Esophagus squamous epithelium (tissue), 5 donors: ENCODE measurements around the gene OGFR. TPM values are rescaled to one million over a fixed set of nuclear protein-coding genes. Genes with fewer than 3 reads are reported as not detected.

ENCODE experiments used
- DNase-seq: peaks from one replicate; lab custom pipeline; 2025; lab: John Stamatoyannopoulos, UW
- H3K27ac ChIP-seq, 4 donors: fragments of 200-600 bp; sonication (generic); one replicate each; pipeline ENCODE4 v1.5.1; 2016 to 2019; ENCODE audit warnings: mild to moderate bottlenecking in 1 of 4
- H3K27me3 ChIP-seq, 4 donors: fragments of 200-600 bp; sonication (generic); 1 replicate in 3 of 4; 2 replicates in 1 of 4; pipeline versions ENCODE4 v1.5.1 to v1.6.0; 2017 to 2021; ENCODE audit warnings: antibody characterized with exemption in 1 of 4
- H3K36me3 ChIP-seq, 3 donors: fragments of 200-600 bp; sonication (generic); one replicate each; pipeline ENCODE4 v1.5.1; 2016 to 2019
- H3K4me1 ChIP-seq, 3 donors: fragments of 200-600 bp; sonication (generic); one replicate each; pipeline ENCODE4 v1.5.1; 2017 to 2019
- H3K4me3 ChIP-seq, 4 donors: fragments of 200-600 bp; sonication (generic); 1 replicate in 3 of 4; 2 replicates in 1 of 4; pipeline ENCODE4 v1.5.1; 2016 to 2019; ENCODE audit warnings: mild to moderate bottlenecking in 2 of 4, moderate library complexity in 1 of 4
- H3K9me3 ChIP-seq, 3 donors: fragments of 200-600 bp; sonication (generic); one replicate each; pipeline ENCODE4 v1.5.1; 2016 to 2019
- CTCF ChIP-seq, 6 experiments: fragments of 450-650 bp in 4 of 6; fragments of 200-600 bp in 2 of 6; sonication (generic) in 2 of 6; IDR thresholded peaks; one replicate each; pipeline ENCODE4 v1.5.1; 2016 to 2019; ENCODE audit warnings: antibody characterized with exemption in 6 of 6, mild to moderate bottlenecking in 4 of 6, moderate library complexity in 4 of 6
- POLR2A ChIP-seq, 4 donors: fragments of 450-650 bp; IDR thresholded peaks; one replicate each; pipeline ENCODE4 v1.6.1; 2017; ENCODE audit warnings: antibody characterized with exemption in 4 of 4, mild to moderate bottlenecking in 4 of 4, moderate library complexity in 3 of 4
- WGBS, 2 donors: methylation state at CpG; one replicate each; pipeline ENCODE4 v1.1.5; 2018; 5-methylcytosine and 5-hydroxymethylcytosine counted together
- intact Hi-C: fragments of 100-400 bp; cut with DNase I; formaldehyde crosslinking; loops from one replicate; pipeline ENCODE4 v1.15.0; 2022
- total RNA-seq, 4 donors: library from RNA; depleted of rRNA; stranded (reverse); fragments of >200 nt; gene quantifications; one replicate each; pipeline ENCODE4 v1.1.0, GENCODE V29; 2016
- donor health status: DM: yes; HTN: yes; CAD: no.

OGFR gene
- total RNA-seq, 4 donors from 2014 or later, result 19.1 to 41.4 (median 27.3) TPM

GRCh38 chr20:62762801-62763368 is 41.8 kb upstream of the OGFR start:
- no peak for TF ChIP-seq CTCF (IDR thresholded peaks at IDR 0.05)
- TF ChIP-seq POLR2A (IDR thresholded peaks at IDR 0.05), result no peak
- DNase-seq, result no peak
- H3K4me3 ChIP-seq, result no peak overlapping the region
- H3K9me3 ChIP-seq, result no peaks in the 10 kb centered on the region
- H3K27ac ChIP-seq, result no peak overlapping the region
- H3K36me3 ChIP-seq, result no peaks in the 10 kb centered on the region
- intact Hi-C loops, result no loop called here
- H3K4me1 ChIP-seq, result peaks cover 0 to 12% (median 3%) of the 10 kb centered on the region in 3 donors
- WGBS, 2 donors, result 77 to 86% methylated on average over 4 of the region's 16 CpGs
- peaks cover 0 to 94% (median 0%) of the 10 kb centered on the region in 4 donors for H3K27me3 ChIP-seq

GRCh38 chr20:62763404-62763803 is 41.2 kb upstream of the OGFR start:
- no peak for TF ChIP-seq CTCF (IDR thresholded peaks at IDR 0.05)
- no peak for TF ChIP-seq POLR2A (IDR thresholded peaks at IDR 0.05)
- intact Hi-C loops, result no loop called here
- H3K27ac ChIP-seq, result no peak overlapping the region
- DNase-seq, result no peak
- H3K4me1 ChIP-seq, result peaks cover 0 to 14% (median 3%) of the 10 kb centered on the region in 3 donors
- 84 to 93% methylated on average over 2 to 3 of the region's 4 CpGs for WGBS, 2 donors
- H3K36me3 ChIP-seq, result no peaks in the 10 kb centered on the region
- peaks cover 0 to 95% (median 0%) of the 10 kb centered on the region in 4 donors for H3K27me3 ChIP-seq
- no peak overlapping the region for H3K4me3 ChIP-seq
- no peaks in the 10 kb centered on the region for H3K9me3 ChIP-seq

- Histone ChIP-seq H3K27ac (no peak overlapping the region), H3K36me3 (no peaks in the 10 kb centered on the region), H3K4me1 (peaks cover 0 to 19% (median 3%) of the 10 kb centered on the region in 3 donors), H3K4me3 (no peak overlapping the region), H3K9me3 (no peaks in the 10 kb centered on the region), H3K27me3 (peaks cover 0 to 95% (median 0%) of the 10 kb centered on the region in 4 donors)
- TF ChIP-seq CTCF (IDR thresholded peaks at IDR 0.05) (no peak), POLR2A (IDR thresholded peaks at IDR 0.05) (no peak)
- no peak for DNase-seq
- intact Hi-C loops, result no loop called here
- WGBS, 2 donors, result 76% methylated on average over 2 of the region's 26 CpGs; no CpG with 5 or more reads in 1 of the 2 donors
Observed at GRCh38 chr20:62764156-62764935, 40.3 kb upstream of the OGFR start.

GRCh38 chr20:62765021-62765420 is 39.6 kb upstream of the OGFR start:
- H3K27me3 ChIP-seq, result peaks cover 0 to 98% (median 0%) of the 10 kb centered on the region in 4 donors
- TF ChIP-seq POLR2A (IDR thresholded peaks at IDR 0.05), result no peak
- TF ChIP-seq CTCF (IDR thresholded peaks at IDR 0.05), result no peak

More at GRCh38 chr20:62765021-62765420, 39.6 kb upstream of the OGFR start:
- H3K4me3 ChIP-seq, result no peak overlapping the region
- no peaks in the 10 kb centered on the region for H3K9me3 ChIP-seq
- H3K36me3 ChIP-seq, result no peaks in the 10 kb centered on the region
- intact Hi-C loops, result no loop called here
- DNase-seq, result no peak
- no peak overlapping the region for H3K27ac ChIP-seq
- peaks cover 0 to 19% (median 3%) of the 10 kb centered on the region in 3 donors for H3K4me1 ChIP-seq
- WGBS, 2 donors, result 71 to 87% methylated on average over 5 to 6 of the region's 6 CpGs
